ENCODE measurements around the gene CRB2.

DNA sequence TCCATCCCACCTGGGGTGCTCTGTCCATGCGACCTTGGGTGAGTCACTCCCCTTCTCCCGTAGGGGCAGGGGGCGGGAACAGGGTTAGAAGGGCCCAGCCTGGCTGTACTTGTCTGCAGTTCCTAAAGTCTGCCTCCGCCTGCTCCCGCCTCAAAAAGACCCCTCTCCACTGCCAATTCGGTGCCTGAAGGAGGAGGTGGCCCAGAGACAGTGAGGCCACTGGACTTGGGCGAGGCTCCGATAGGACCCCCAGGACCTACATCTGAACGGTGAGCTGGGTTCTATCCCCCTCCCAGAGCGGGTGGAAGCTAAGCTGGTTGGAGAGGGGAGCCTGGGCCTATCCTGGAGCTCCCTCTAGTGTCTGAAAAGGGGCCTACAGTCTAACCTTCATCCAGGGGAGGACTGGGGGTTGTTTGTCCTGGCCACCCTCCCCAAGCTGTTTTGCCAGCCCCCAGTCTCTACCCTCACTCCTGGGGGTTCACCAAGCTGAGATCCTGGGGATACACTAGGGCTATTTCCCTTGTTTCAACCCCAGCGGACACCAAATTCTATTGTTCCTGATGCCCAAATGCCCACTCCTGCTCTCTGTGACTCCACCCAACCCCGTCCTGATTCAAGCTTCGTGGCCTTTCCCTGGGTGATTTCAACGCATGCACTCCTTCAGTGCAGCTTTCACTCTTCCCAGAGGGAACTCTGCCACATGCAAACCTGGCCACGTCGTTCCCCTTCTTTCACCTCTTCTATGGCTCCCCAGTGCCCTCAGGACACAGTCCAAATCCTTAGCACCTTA, 6.1 kb upstream of the CRB2 start:
- TF ChIP-seq POLR2A (IDR thresholded peaks at IDR 0.05) (no peak), CTCF (IDR thresholded peaks at IDR 0.05) (peak; percentile 81 to 98 (median 96))
